Measurements from ENCODE around the gene NXPH4.

Gene NXPH4

GRCh38 chr12:57233357-57234232, 17.0 kb downstream of the NXPH4 start:
- no peak for DNase-seq

GRCh38 chr12:57234233-57234570, 17.6 kb downstream of the NXPH4 start:
- no peak for DNase-seq

- no peak for DNase-seq
These were observed 18.0 kb downstream of the NXPH4 start for GRCh38 chr12:57234571-57235016.

GRCh38 chr12:57235017-57235727, 18.6 kb downstream of the NXPH4 start:
- no peak for DNase-seq

- DNase-seq: no peak
These were observed 19.1 kb downstream of the NXPH4 start for GRCh38 chr12:57235728-57236131.

GRCh38 chr12:57236201-57236924, 19.8 kb downstream of the NXPH4 start:
- DNase-seq: no peak

GRCh38 chr12:57236925-57237595, 20.5 kb downstream of the NXPH4 start:
- no peak for DNase-seq

GRCh38 chr12:57237596-57237931, 21.0 kb downstream of the NXPH4 start:
- no peak for DNase-seq

- no peak for DNase-seq
These were observed 21.6 kb downstream of the NXPH4 start for GRCh38 chr12:57237932-57238853.

GRCh38 chr12:57238854-57239554, 22.4 kb downstream of the NXPH4 start:
- peak; percentile 84 for DNase-seq

GRCh38 chr12:57239587-57240065, 23.0 kb downstream of the NXPH4 start:
- DNase-seq: no peak

GRCh38 chr12:57240066-57240921, 23.7 kb downstream of the NXPH4 start:
- peak; percentile 48 for DNase-seq

GRCh38 chr12:57240926-57241401, 24.4 kb downstream of the NXPH4 start:
- no peak for DNase-seq

GRCh38 chr12:57241402-57242310, 25.1 kb downstream of the NXPH4 start:
- DNase-seq: no peak

GRCh38 chr12:57242329-57242690, 25.7 kb downstream of the NXPH4 start:
- no peak for DNase-seq

- DNase-seq: peak; percentile 62
These were observed 26.3 kb downstream of the NXPH4 start for GRCh38 chr12:57242691-57243454.

GRCh38 chr12:57243521-57244311, 27.1 kb downstream of the NXPH4 start:
- DNase-seq: peak; percentile 79

Measured in activated gamma-delta T cell treated with Interleukin-2 at 50 U/mL for 16 hours (primary cell).